ENCODE results near the gene SC5D.

SC5D gene

GRCh38 chr11:121329781-121330395 lies 37.3 kb downstream of the SC5D start:
- no peak for DNase-seq (ENCODE audit: low read depth)

GRCh38 chr11:121330614-121331435 lies 38.3 kb downstream of the SC5D start:
- DNase-seq (ENCODE audit: low read depth): no peak

GRCh38 chr11:121334973-121335710 lies 42.6 kb downstream of the SC5D start:
- no peak for DNase-seq (ENCODE audit: low read depth)

- no peak for DNase-seq (ENCODE audit: low read depth)
These were observed 43.8 kb downstream of the SC5D start for GRCh38 chr11:121336279-121336937.

- no peak for DNase-seq (ENCODE audit: low read depth)
These were observed 44.5 kb downstream of the SC5D start for GRCh38 chr11:121337078-121337477.

GRCh38 chr11:121337740-121338272 lies 45.2 kb downstream of the SC5D start:
- no peak for DNase-seq (ENCODE audit: low read depth)

GRCh38 chr11:121338536-121338935 lies 46.0 kb downstream of the SC5D start:
- no peak for DNase-seq (ENCODE audit: low read depth)

- DNase-seq (ENCODE audit: low read depth): no peak
These were observed 47.5 kb downstream of the SC5D start for GRCh38 chr11:121340032-121340580.

GRCh38 chr11:121341609-121342008 lies 49.0 kb downstream of the SC5D start:
- DNase-seq (ENCODE audit: low read depth): peak; percentile 17

- DNase-seq (ENCODE audit: low read depth): no peak
These were observed 52.3 kb downstream of the SC5D start for GRCh38 chr11:121344824-121345223.

GRCh38 chr11:121347094-121347493 lies 54.5 kb downstream of the SC5D start:
- no peak for DNase-seq (ENCODE audit: low read depth)

GRCh38 chr11:121347813-121348212 lies 55.2 kb downstream of the SC5D start:
- no peak for DNase-seq (ENCODE audit: low read depth)

- no peak for DNase-seq (ENCODE audit: low read depth)
These were observed 55.8 kb downstream of the SC5D start for GRCh38 chr11:121348220-121348875.

- no peak for DNase-seq (ENCODE audit: low read depth)
These were observed 57.2 kb downstream of the SC5D start for GRCh38 chr11:121349790-121350189.

- DNase-seq (ENCODE audit: low read depth): no peak
These were observed 57.9 kb downstream of the SC5D start for GRCh38 chr11:121350314-121351082.

- DNase-seq (ENCODE audit: low read depth): no peak
These were observed 58.6 kb downstream of the SC5D start for GRCh38 chr11:121351083-121351630.

GRCh38 chr11:121352251-121352891 lies 59.8 kb downstream of the SC5D start:
- no peak for DNase-seq (ENCODE audit: low read depth)

GRCh38 chr11:121354192-121354591 lies 61.6 kb downstream of the SC5D start:
- no peak for DNase-seq (ENCODE audit: low read depth)

- DNase-seq (ENCODE audit: low read depth): no peak
These were observed 63.8 kb downstream of the SC5D start for GRCh38 chr11:121356357-121356756.
